ENCODE data around the gene MS4A4E. TPM values are rescaled to one million over a fixed set of nuclear protein-coding genes. Genes with fewer than 3 reads are reported as not detected.

Gene MS4A4E
- total RNA-seq, 1 donor from 2014 or later, result not detected

DNA sequence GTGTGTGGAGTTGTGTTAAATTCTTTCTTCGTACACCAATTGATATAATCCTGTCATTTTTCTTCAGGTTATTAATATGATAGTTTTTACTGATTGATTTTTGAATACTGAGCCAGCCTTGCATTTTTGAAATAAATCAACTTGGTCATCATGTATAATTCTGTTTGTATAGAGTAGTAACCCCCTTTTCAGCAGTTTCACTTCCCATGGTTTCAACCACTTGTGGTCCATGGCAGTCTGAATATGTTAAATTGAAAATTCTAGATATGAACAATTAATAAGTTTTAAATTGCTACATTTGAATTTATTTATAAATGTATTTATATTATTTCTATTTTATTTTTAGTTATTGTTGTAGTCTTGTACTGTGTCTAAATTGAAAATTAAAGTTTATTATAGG lies 92.7 kb downstream of the MS4A4E start:
- no peak for DNase-seq (ENCODE audit: low read depth)
- TF ChIP-seq, protein P1, sequence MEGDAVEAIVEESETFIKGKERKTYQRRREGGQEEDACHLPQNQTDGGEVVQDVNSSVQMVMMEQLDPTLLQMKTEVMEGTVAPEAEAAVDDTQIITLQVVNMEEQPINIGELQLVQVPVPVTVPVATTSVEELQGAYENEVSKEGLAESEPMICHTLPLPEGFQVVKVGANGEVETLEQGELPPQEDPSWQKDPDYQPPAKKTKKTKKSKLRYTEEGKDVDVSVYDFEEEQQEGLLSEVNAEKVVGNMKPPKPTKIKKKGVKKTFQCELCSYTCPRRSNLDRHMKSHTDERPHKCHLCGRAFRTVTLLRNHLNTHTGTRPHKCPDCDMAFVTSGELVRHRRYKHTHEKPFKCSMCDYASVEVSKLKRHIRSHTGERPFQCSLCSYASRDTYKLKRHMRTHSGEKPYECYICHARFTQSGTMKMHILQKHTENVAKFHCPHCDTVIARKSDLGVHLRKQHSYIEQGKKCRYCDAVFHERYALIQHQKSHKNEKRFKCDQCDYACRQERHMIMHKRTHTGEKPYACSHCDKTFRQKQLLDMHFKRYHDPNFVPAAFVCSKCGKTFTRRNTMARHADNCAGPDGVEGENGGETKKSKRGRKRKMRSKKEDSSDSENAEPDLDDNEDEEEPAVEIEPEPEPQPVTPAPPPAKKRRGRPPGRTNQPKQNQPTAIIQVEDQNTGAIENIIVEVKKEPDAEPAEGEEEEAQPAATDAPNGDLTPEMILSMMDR (conservative IDR thresholded peaks at IDR 0.05; ENCODE audit: low read depth, low read length), result no peak
- H3K4me3 ChIP-seq (ENCODE audit: low read depth, low read length), result no peak overlapping the region

Other genes starting within 250 kb of the MS4A4E start
- not detected in 2 replicates for gene OOSP4B, start 226.0 kb downstream of the MS4A4E start, total RNA-seq
- not detected in 2 replicates for gene OOSP2, start 202.7 kb downstream of the MS4A4E start, total RNA-seq
- gene MS4A3, start 186.5 kb downstream of the MS4A4E start, total RNA-seq, result not detected in 2 replicates
- not detected in 2 replicates for gene MS4A2, start 154.5 kb downstream of the MS4A4E start, total RNA-seq
- gene MS4A6A, start 60.1 kb downstream of the MS4A4E start, total RNA-seq, result not detected in 2 replicates
- not detected in 2 replicates for gene MS4A4A, start 37.5 kb upstream of the MS4A4E start, total RNA-seq
- gene MS4A6E, start 84.1 kb upstream of the MS4A4E start, total RNA-seq, result not detected in 2 replicates
- gene MS4A7, start 135.4 kb upstream of the MS4A4E start, total RNA-seq, result not detected in 2 replicates
- gene MS4A14, start 153.3 kb upstream of the MS4A4E start, total RNA-seq, result not detected in 2 replicates
- not detected in 2 replicates for gene MS4A5, start 186.4 kb upstream of the MS4A4E start, total RNA-seq
- not detected in 2 replicates for gene MS4A1, start 212.7 kb upstream of the MS4A4E start, total RNA-seq
- gene MS4A12, start 249.6 kb upstream of the MS4A4E start, total RNA-seq, result not detected in 2 replicates

Measured in epithelial cell of proximal tubule (primary cell).